Mucosa of descending colon (tissue), 3 donors: ENCODE results near the gene RPL7A. TPM values are rescaled to one million over a fixed set of nuclear protein-coding genes. Genes with fewer than 3 reads are reported as not detected.
A peak's percentile ranks its signal among the peaks of the same experiment; 100 is the strongest.
"Not testable (repeated sequence)": the region's sequence is repeated elsewhere in the genome, so short reads cannot be mapped to it uniquely, and the experiment has no call there.

Experiments used
- ATAC-seq: fragments of 200-7000 bp; cut with Tn5 transposase; one replicate; pipeline ENCODE4 v1.9.1; 2020; ENCODE audit warnings: mild to moderate bottlenecking, moderate library complexity
- DNase-seq, 3 donors: peaks; one replicate each; pipeline ENCODE4 v3.0.0-alpha.2; 2020
- H3K36me3 ChIP-seq: fragments of 200-600 bp; one replicate; pipeline ENCODE4 v1.8.0; 2021; ENCODE audit warnings: low read depth, mild to moderate bottlenecking
- H3K4me1 ChIP-seq: fragments of 200-600 bp; one replicate; pipeline ENCODE4 v1.8.0; 2021; ENCODE audit warnings: low read depth, mild to moderate bottlenecking
- H3K4me3 ChIP-seq: fragments of 200-600 bp; one replicate; pipeline ENCODE4 v1.8.0; 2021; ENCODE audit warnings: mild to moderate bottlenecking
- H3K9me3 ChIP-seq: fragments of 200-600 bp; one replicate; pipeline ENCODE4 v1.8.0; 2021; ENCODE audit warnings: mild to moderate bottlenecking
- CTCF ChIP-seq: fragments of 200-600 bp; IDR thresholded peaks from one replicate; pipeline ENCODE4 v1.8.0; 2022; ENCODE audit warnings: antibody characterized with exemption, mild to moderate bottlenecking
- intact Hi-C, 2 donors: fragments of 100-400 bp; cut with DNase I in 1 of 2; cut with micrococcal nuclease in 1 of 2; formaldehyde crosslinking; loops; one replicate each; pipeline versions ENCODE4 v1.11.0 to v1.11.1; 2022; cut with DNase I, micrococcal nuclease
- total RNA-seq, 3 donors: library from RNA; stranded (reverse); fragmentation: NEBNext Ultra II Directional in 2 of 3; extraction: Animal tissue kit (Norgen Biotek cat#: 25700) in 2 of 3; gene quantifications; one replicate each; pipeline versions ENCODE4 v1.2.1 to v1.2.4, GENCODE V29; 2021 to 2023
- donor health status: DM: no; HTN: no; CAD: no; lungs with moderate emphysema.
- donor health status: DM: no; HTN: no; CAD: no.
- donor health status: DM: no; HTN: yes; CAD: no.

Gene RPL7A
- total RNA-seq, 3 donors from 2014 or later, result 1,420 to 1,482 (median 1,457) TPM

DNA sequence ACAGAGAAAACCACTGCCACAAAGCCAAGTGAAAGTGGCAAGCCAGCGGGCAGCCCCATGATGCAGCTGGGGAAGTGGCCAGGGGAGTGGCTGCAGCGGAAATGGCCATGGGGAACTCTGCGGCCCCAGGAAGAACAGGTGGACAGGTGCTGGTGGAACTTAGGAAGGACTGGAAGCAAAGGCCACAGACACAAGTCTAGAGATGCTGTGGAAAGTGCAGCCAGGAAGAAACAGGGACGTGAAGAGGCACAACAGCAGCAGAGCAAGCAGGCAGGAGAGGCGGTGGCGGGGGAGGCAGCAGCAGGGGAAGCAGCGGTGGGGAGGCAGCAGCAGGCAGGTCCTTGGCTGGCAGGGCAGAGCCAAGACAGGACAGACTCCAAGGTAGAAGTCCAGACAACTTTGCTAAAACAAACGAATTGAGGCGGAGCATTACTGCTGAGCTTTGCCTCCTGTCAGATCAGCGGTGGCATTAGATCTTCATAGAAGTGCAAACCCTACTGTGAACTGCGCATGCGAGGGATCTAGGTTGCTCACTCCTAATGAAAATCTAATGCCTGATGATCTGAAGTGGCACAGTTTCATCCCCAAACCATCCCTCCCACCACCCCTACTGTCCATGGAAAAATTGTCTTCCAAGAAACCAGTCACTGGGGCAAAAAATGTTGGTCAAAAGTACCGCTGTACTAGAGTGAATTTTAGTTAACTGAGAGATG, 23.9 kb upstream of the RPL7A start:
- no peak for ATAC-seq
- H3K4me3 ChIP-seq, result no peak overlapping the region
- DNase-seq, result no peak
- H3K9me3 ChIP-seq, result no peaks in the 10 kb centered on the region
- no peaks in the 10 kb centered on the region for H3K4me1 ChIP-seq
- H3K36me3 ChIP-seq, result no peaks in the 10 kb centered on the region
- TF ChIP-seq CTCF, result no peak
- intact Hi-C loops, result loop anchor here in 1 of 2 donors (10.0 kb wide), 1 partner anchor 139 kb away; no protein-coding TSS in a partner anchor

DNA sequence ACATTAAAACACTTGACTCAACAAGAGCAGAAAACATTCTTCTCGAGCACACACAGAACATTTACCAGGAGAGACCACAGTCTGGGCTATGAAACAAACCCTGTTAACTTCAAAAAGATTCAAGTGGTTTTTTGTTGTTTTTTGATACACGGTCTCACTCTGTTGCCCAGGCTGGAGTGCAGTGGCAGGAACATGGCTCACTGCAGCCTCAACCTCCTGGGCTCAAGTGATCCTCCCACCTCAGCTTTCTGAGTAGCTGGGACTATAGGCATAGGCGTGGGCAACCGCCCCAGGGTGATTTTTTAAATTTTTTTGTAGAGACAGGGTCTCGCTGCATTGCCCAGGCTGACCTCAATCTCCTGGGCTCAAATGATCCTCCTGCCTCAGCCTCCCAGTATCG, 21.0 kb upstream of the RPL7A start:
- not testable (repeated sequence) for H3K9me3 ChIP-seq, ATAC-seq, H3K36me3 ChIP-seq, H3K4me1 ChIP-seq, H3K4me3 ChIP-seq, DNase-seq
- intact Hi-C loops, result loop anchor here in 1 of 2 donors (10.0 kb wide), 1 partner anchor 142 kb away; no protein-coding TSS in a partner anchor

DNA sequence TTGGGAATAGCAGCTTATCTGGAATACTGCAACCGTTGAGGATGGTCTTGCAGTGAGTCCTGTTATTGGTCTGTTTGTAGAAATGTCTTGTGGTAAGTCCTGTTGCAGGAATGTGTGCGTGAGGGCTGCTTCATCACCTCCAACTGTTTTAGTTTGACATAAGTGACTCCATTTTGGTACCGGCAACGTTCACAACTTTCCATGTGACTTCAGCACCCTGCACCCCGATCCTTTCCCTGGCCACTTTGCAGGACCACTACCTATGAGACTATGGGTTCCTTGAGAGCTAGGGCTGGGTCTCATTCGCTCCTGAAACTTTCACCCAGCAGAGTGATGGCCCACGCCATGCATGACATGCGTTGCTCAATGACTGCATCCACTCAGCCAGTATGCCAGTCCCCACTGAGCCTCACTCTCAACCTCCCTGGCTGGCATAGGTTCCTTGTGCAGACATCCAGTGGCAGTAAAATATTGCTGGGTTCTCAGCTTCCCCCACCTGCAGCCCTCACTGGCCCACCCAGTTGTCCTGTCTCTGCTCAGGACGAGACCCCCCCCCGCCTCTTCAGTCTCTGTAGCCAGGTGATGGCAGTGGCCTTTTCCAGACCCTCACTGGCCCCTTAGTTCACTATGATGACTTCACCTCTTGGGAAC, 20.1 kb upstream of the RPL7A start:
- TF ChIP-seq CTCF, result no peak
- H3K9me3 ChIP-seq, result no peaks in the 10 kb centered on the region
- no peak overlapping the region for H3K4me3 ChIP-seq
- peaks cover 15% of the 10 kb centered on the region for H3K36me3 ChIP-seq
- DNase-seq (no peak), ATAC-seq (no peak)
- H3K4me1 ChIP-seq, result peaks cover under 1% of the 10 kb centered on the region
- intact Hi-C loops, result loop anchor here in 1 of 2 donors (10.0 kb wide), 1 partner anchor 143 kb away; no protein-coding TSS in a partner anchor

DNA sequence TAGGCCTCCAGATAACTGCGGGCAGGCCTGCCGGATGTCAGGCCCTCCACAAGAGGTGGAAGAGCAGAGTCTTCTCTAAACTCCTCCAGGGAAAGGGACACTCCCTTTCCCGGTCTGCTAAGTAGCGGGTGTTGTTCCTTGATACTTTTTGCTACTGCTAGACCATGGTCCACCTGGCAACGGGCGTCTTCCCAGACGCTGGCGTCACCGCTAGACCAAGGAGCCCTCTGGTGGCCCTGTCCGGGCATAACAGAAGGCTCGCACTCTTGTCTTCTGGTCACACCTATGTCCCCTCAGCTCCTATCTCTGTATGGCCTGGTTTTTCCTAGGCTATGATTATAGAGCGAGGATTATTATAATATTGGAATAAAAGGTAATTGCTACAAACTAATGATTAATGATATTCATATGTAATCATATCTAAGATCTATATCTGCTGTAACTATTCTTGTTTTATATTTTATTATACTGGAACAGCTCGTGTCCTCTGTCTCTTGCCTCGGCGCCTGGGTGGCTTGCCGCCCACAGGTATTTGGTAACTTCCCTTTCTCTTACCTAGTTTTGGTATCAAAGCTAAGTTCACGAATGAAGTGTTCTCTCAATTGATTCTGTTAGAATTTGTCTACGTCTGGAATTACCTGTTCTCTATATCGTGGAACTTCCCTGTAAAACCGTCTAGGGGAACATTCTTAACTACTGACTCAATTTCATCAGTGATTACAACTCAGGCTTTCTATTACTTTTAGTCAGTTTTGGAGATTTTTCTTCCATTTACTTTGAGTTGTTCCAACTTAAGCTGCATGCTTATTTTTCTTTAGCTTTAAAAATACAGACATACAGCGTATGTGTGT, 18.5 kb upstream of the RPL7A start:
- not testable (repeated sequence) for ATAC-seq, H3K9me3 ChIP-seq, H3K4me3 ChIP-seq
- Histone ChIP-seq H3K4me1 (peaks cover 16% of the 10 kb centered on the region), H3K36me3 (peaks cover 15% of the 10 kb centered on the region)
- DNase-seq, result peak in 2 of 3 donors; percentile 49 to 69
- intact Hi-C loops, result loop anchor here in 1 of 2 donors (10.0 kb wide), 1 partner anchor 145 kb away; no protein-coding TSS in a partner anchor
- TF ChIP-seq CTCF, result peak; percentile 64

GRCh38 chr9:133331221-133331620, 16.8 kb upstream of the RPL7A start:
- H3K36me3 ChIP-seq, result peaks cover 15% of the 10 kb centered on the region
- DNase-seq (no peak), ATAC-seq (no peak)
- no peak for TF ChIP-seq CTCF
- no peak overlapping the region for H3K4me3 ChIP-seq
- intact Hi-C loops, result no loop called here
- peaks cover 23% of the 10 kb centered on the region for H3K4me1 ChIP-seq
- no peaks in the 10 kb centered on the region for H3K9me3 ChIP-seq
